Stimulated activated naive CD4-positive, alpha-beta T cell treated with Interleukin-2 at 50 U/mL for 16 hours (primary cell): ENCODE measurements around the gene RREB1.

Experiments used
- DNase-seq: peaks from one replicate; lab custom pipeline; 2025; lab: John Stamatoyannopoulos, UW

RREB1 gene, protein sequence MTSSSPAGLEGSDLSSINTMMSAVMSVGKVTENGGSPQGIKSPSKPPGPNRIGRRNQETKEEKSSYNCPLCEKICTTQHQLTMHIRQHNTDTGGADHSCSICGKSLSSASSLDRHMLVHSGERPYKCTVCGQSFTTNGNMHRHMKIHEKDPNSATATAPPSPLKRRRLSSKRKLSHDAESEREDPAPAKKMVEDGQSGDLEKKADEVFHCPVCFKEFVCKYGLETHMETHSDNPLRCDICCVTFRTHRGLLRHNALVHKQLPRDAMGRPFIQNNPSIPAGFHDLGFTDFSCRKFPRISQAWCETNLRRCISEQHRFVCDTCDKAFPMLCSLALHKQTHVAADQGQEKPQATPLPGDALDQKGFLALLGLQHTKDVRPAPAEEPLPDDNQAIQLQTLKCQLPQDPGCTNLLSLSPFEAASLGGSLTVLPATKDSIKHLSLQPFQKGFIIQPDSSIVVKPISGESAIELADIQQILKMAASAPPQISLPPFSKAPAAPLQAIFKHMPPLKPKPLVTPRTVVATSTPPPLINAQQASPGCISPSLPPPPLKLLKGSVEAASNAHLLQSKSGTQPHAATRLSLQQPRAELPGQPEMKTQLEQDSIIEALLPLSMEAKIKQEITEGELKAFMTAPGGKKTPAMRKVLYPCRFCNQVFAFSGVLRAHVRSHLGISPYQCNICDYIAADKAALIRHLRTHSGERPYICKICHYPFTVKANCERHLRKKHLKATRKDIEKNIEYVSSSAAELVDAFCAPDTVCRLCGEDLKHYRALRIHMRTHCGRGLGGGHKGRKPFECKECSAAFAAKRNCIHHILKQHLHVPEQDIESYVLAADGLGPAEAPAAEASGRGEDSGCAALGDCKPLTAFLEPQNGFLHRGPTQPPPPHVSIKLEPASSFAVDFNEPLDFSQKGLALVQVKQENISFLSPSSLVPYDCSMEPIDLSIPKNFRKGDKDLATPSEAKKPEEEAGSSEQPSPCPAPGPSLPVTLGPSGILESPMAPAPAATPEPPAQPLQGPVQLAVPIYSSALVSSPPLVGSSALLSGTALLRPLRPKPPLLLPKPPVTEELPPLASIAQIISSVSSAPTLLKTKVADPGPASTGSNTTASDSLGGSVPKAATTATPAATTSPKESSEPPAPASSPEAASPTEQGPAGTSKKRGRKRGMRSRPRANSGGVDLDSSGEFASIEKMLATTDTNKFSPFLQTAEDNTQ (N-terminal part only)

DNA sequence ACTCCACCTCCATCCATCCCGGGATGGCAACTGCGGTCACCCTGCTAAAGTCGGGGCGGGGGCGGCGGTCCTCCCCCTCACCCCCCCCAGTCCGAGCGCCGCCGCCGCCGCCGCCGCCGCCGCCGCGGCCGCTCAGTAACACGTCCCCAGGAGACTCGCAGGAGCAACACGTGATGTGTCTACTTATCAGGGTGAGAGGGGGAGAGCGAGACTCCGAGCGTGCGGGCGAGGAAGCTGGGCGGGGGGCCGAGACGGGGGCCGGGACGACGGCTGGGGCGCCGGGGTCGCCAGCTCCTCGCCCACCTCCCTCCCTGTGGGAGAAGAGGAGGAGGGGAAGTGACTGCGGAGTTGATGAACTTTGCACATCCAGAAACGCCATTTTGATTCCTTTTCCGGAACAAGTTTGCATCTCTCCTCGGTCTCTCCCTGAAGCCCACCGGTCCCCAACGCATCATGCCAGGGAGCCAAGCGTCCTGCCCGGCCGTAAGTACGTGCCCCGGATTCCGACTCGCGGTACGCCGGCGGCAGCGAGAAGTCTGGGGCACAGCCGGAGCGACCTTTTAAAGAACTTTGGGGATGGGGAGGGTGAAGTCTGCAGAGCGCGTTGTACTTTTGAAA lies at the start of gene RREB1:
Gene RREB1, plus strand, starts transcription at position 384 of the 618 bp plus-strand sequence. CDS start 73,951 bp downstream, outside the sequence.
- DNase-seq, result peak; percentile 67

DNA sequence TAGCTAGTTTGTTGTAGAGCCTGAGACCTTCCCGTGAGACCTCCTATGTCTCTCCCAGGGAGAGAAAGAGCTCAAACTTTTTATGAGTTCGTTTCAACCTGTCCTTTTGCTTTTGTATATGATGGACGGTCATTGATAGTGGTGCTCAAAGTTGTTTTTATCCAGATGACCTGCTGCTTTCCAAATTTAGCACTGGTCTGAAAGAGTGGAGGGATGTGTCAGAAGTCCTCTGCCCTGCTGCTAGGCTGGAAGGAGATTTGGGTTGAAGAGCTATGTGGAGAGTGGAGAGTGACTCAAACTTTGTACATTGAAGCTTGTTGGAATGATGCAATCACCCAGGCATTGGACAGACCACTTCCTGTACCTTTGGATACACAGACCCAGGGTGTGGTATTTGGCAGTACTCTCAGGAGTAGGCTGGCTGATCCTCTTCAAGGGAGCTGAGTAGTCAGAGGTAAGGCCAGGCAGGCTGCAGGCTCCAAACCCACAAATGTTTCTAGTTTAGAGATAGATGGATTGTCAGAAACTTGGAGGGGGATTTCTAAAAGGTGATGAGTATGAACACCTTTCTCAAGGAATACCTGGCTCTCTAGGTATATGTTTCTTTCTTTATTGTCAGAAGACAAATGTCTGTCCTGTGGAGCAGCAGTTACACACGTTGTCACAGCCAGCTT lies 49.4 kb upstream of the RREB1 start:
- no peak for DNase-seq

DNA sequence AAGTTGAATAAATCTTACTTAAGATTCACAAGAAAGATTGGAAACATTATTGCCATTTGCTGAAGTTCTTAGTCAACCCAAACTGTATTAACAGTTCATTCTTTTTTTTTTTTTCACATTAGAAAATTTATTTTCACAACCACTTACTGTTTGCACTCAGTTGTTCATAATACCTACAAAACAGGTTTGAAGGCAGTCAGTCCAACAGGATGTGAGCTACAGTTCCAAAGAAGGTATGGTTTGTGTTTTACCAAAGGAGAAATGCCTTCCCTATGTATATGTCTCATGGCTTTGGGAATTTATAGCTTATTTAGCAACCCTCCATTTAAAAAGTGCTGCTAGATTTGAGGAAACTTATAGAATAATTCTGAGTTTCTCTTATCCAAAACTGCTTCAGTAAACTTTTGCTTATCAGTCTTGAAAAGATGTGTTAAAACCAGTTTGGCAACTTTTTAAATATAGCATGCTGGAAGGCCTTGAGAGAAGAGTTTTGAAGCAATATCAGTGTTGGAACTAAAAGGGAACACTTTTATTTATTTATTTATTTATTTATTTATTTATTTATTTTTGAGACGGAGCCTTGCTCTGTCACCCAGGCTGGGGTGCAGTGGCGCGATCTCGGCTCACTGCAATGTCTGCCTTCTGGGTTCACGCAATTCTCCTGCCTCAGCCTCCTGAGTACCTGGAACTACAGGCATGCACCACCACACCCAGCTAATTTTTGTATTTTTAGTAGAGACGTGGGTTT lies 46.8 kb upstream of the RREB1 start:
- no peak for DNase-seq

DNA sequence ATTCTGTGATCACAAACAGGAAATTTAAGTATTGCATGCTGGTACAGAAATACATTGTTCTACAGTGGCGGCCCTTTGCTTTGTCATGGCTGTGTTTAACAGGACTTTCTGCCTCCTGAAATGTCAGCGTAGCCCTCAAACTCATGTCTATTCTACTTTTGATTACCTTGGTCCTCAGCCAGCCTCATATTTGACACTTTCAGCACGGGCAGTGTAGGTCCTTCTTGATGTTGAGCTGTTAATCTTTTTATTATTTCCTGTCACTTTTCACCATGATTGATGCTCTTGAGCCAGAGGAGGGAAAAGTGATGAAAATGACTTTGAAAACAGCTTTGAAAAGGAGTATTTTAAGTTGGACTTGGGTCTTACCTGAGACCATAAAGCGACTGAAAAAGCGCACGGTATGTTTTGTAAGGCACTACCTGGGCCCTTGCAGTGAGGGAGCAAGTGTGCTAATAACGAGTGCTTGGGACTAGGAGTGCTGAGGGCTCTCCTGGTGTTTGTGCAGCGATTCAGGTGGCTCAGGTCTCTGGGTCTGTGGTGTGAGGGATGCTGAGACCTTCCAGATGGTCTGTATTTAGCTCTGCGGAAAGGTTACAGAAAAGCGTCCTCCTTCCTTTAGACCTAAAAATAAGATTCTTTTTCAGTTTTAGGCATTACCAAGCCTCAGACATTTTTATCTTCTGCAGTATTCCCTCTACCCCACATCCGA lies 45.2 kb upstream of the RREB1 start:
- no peak for DNase-seq

DNA sequence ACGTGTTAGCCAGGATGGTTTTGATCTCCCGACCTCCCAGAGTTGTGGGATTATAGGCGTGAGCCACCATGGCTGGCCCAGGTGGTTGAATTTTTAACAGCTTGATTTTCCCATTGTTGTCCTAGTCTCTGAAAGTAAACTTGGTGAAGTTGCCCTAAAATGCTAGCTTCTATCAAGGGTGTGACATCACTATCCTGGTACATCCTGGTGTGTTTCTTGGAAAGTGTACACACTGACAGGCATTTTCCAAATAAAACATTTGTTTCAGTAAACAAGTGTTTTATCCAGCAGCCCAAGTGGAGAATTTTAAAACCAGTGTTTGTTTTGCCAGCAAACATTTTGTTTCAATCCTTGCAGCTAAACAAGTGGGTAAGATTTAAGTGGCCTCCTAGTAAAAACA lies 40.5 kb upstream of the RREB1 start:
- no peak for DNase-seq

DNA sequence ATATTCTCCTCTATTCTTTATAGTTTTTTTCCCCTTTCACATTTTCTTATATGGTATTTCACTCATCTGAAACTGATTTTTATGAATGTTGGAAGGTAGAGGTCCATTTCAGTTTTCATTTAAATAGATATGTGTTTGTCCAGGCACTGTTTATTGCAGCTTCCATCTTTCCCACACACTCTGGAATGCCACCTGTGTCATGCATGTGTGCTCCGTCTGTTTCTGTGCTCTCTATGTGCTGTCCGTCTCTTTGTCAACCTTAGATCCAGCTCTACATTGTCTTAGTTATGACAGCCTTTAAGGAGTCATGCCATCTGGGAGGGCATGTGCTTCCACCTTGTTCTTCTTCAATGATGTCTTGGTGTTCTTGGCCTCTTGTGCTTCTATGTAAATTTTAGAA lies 36.4 kb upstream of the RREB1 start:
- no peak for DNase-seq

DNA sequence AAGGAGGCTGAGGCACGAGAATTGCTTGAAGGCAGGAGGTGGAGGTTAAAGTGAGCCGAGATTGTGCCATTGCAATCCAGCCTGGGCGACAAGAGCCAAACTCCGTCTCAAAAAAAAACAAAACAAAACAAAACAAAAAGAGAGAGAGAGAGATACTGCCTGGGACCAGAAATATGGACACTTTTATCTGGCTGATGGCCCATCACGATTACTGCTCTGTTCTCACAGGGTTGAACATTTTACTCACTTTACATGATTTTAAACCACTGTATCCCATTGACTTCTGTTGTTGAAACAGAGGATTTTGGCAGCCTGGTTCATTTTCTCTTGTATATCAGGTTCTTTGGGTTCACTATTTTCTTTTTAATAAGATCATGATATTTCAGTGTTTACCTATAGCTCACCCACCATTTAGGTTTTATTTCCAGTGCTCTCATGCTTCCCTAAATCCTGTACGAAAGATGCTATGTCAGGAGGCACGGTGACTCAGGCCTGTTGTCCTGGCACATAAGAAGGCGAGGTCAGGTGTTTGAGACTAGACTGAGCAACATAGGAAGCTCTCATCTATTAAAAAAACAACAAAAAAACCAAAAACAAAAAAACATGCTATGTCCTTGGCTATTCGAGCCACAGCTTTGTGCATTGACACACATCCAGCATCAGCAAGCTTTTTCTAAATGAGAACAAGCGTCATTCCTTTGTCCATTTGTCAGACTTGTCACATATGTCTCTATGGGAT lies 34.5 kb upstream of the RREB1 start:
- no peak for DNase-seq

DNA sequence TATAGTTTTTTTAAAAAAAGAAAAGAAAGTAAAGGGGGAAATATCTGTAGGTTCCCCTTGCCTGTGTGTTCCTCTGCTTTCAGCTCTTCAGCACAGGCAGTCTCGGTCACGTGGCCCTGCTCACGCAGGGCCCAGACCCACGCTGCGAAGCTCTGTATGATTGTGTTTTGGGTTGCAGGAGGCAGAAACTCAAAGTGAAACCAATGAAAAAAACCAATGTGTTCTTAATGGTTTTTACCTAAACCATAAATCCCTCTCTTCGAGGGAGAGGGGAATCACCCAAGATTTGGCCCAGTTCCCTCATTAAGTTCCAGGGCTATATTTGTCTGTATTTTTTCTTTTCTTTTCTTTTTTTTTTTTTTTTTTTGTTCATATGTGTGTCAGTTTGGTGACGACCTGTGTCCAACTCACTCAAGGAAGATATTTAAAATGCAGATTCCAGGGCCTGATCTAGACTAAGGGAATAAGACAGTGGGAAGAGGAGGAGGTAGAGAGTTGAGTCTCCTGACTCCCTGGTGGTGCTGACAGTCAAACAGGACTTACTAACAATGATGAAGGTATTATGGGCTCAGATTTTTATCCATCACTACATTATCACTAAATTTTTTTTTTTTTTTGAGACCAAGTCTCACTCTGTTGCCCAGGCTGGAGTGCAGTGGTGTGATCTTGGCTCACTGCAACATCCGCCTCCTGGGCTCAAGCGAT lies 33.8 kb upstream of the RREB1 start:
- DNase-seq, result peak; percentile 73

DNA sequence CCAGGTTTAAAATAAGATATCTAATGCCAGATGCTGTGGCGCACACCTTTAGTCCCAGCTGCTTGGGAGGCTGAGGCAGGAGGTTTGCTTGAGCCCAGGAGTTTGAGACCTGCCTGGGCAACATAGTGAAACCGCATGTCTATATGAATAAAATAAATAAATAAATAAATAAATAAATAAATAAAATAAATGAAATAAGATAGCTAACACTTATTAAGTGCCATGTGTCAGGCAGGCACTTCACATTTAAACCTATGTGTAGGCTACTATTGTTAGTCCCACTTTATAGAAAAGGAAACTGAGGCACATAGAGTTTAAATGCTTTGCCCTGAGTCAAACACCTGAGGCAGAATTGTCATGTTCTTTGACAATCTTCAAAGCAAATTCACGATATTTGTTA lies 32.9 kb upstream of the RREB1 start:
- no peak for DNase-seq

DNA sequence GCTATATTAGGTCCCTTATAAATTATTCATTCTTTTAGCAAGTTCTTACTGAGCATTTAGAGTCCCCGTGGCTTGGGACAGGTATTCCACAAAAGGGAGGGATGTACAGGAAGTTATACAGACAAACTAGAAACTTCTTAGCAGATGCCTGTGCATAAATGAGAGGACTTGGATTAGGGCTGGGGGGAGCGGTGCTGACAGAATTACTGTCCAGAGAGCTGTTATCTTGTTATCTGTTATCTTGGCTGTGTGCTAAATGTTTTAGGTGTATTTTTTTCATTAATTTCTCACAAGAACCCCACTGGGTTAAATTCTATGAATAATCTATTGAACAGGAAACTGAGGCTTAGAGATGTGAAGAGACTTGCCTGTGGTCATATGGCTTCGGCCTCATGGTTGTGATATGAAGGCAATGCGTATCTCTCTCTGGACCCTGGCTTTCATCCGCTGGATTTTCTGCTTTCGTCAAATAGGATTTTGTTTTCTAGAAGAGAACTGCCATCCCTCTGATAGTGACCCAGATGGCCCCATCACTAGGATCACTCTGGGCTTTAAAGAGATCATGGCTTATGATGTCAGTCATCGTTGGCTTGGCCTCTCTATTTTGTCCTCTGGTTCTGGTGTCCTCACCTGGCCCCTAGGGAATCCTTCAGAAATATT lies 32.3 kb upstream of the RREB1 start:
- DNase-seq, result no peak

DNA sequence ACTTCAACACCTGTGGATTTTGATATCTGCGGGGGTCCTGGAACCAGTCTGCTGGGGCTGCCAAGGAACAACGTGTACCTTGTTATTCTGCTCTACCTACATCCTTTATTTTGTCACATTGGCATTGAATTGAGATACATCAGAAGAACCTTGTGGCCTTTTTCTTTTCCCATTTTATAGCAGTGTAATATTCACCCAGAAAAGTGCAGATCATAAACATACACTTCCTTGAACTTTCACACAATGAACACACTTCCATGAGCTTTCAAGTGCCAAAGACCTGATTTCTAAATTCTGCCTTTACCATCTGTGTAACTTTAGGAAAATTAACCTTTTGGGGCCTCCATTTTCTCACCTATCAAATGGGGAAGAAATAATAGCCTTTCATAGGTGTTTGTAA lies 29.9 kb upstream of the RREB1 start:
- DNase-seq, result no peak

DNA sequence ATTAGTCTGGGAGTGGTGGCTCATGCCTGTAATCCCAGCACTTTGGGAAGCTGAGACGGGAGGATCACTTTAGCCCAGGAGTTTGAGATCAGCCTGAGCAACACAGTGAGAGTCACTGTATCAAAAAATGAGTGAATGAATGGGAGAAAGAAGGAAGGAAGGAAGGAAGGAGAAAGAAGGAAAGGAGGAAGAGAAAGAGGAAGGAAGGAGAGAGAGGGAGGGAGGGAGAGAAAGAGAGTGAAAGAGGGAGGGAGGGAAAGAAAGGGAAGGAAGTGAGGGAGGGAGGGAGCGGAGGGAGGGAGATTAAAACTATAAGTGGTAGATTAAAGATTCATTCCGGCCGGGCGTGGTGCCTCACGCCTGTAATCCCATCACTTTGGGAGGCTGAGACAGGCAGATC lies 28.9 kb upstream of the RREB1 start:
- no peak for DNase-seq

DNA sequence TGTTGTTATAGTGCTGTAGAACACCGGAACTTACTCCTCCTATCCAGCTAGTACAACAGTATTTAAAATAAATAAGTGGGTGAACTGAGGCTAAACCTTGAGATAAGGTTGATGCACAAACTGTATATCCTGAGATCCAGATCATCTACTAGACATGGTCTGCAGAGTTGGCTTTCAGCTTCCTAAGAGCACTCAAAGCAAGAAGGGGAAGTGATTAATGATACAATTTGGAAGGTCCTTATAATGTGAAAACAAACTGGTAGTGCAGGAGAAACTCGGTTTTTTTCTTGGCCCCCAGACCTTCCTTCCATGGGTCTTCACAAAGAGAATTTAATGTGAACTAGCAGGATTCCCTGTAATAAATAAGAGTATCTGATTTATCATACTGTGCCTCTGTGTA lies 27.4 kb upstream of the RREB1 start:
- DNase-seq, result no peak

DNA sequence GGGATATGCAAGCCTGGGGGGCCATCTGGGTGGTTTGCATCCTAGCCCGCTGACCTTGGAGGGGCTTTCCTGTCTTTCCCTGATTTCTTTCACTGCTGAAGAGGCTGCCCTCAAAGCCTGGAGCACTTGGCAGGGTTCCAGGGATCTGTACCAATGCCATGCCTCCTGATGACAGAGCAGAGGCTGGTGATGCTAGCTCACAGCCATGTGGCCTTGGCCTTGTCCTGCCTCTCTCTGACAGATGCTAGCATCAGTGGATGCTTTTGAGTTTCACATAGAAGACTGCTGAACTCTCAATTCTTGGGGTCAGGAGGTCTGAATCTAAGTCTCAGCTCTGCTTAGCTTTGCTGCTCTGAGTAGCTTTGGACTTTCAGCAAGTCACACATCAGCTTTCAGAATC lies 21.9 kb upstream of the RREB1 start:
- no peak for DNase-seq

DNA sequence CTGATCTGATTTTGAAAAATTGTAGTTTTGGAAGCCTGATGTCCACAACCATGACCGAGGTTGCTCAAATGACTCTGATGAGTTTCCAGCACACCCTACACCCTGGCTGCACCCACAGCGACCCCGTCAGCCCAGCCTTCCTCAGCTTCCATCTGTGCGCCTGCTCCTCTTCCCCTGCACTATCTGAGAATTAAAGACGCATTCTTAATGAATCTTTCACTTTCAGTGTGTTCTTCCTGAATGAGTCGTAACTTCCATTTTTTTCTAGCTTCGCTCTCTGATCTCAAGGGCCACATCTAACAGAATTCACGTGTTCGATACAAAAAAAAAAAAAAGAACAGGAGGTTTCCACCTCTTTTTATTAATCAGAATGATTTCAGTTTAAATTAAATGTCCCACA lies 21.3 kb upstream of the RREB1 start:
- DNase-seq, result peak; percentile 22

DNA sequence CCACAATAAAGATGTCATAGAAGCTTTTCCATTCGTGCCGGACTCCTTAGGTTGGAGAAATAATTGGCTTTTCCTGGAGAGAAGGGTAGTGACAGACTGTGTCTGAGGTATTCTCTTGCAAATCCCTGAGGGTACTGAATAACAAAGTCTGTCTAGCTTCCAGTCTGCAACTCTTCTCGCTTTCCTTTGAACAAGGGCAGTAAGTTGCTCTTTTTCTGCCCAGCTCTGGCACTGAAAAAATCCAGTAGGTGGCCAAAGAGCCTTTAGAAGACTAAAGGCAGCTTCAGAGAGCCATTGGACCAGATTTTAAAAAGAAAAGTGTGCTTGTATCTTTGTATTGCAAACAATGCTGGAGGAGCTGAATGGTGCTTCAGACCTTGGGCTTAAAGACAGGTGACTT lies 20.7 kb upstream of the RREB1 start:
- DNase-seq, result no peak

DNA sequence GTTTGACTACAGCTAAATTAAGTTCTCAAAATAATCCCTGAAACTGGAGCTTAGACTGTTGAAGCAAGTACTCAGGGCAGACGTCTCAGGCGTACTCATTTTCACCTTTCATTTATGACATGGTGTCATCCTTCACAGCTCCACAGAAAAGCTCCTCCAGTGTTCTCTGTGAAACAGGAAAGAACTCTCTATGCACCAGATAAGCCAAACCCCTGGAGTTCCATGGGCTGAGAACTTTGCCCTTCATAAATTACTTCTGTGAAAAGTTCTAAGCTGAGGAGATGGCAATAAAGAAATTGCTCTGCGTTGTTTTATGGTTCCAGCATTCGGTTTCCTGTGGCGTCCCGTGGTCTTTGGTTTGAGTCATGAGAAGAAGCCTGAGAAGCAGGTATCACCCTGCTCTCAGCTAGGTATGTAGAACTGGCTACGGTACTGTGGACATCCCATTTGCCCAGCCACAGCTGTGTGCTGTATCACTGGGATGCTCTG lies 20.2 kb upstream of the RREB1 start:
- DNase-seq, result peak; percentile 7
